NCI-H748 treated with DMSO at 0.1 percent for 48 hours (cell line): ENCODE results near the gene FAM170B.

Source experiments
- DNase-seq: peaks from one replicate; lab custom pipeline; 2025; lab: John Stamatoyannopoulos, UW

Gene FAM170B

GRCh38 chr10:49169776-49170175 lies 36.0 kb upstream of the FAM170B start:
- DNase-seq, result no peak

DNA sequence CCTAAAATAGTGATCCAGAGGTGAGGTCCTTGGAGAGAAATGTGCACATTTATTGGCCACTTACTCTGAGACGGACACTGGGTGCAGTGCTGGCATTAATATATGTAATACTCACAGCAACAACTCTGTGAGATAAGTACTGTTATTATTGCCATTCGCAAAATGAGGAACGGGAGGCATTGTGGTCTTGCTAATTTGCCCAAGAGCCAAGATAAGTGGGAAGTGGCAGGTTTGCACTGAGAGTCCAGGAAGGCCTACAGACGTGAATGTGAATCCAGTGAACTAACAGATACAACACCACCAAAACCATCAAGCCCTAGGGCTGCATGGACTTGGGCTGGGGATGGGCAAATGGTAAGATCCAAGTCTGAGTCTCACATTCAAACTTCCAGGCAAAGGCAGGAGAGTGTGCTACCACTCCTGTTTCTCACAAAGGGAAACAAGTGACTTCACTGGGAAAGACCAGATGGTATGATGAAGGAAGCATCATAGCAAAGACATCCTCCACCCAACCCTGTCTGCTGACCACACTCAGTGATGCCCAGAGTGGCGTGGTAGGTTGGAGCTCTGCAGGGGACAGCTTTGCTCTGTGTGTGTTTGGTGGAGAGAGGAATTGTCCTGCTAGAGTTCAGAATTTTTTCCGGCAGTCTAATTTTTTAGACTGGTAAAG lies 35.1 kb upstream of the FAM170B start:
- DNase-seq, result no peak

- no peak for DNase-seq
Measured at GRCh38 chr10:49168171-49168540, 34.3 kb upstream of the FAM170B start.

GRCh38 chr10:49167425-49168170 lies 33.8 kb upstream of the FAM170B start:
- DNase-seq, result no peak

DNA sequence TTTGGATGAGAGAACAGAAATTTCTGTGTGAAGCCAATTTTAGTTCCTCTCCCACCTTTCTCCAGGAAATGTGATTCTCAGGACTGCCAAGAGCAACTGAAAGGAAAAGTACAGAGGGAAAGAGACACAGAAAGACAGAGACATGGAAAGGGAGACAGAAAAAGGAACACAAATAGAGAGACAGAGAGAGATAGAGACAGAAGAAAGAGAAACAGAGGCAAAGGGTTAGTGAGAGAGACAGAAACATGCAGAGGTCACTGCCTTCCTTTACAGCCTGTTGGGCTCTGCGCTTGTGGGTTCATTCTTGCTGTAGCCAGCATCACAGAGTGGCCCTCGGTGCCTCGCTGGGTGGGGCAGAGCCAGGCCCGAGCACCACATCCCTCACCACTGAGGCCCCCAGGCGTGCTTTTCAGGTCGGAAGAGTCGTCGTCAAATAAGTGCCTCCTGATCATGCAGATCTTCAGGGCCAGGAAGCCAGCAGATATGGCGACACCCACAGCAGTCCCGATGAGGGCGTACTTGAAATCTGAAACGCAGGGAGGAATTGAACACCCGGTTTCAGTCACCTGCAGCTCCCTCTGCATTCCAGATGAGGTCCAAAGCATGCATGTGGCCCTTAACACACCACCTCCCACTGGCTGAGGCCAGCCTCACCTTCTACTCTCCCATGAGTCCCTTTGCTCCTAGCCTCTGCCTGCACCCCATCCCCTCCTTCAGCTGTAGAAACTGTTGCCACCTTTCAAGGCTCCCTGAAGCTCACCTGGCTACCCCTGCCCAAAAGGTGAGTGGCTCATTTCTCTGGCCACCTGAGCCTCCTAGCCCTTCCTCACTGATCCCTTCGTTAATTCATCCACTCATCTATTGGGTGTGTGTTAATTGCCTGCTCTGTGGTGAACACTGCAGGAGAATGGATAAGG lies 32.9 kb upstream of the FAM170B start:
- no peak for DNase-seq

GRCh38 chr10:49165821-49166483 lies 32.1 kb upstream of the FAM170B start:
- no peak for DNase-seq

GRCh38 chr10:49165259-49165658 lies 31.4 kb upstream of the FAM170B start:
- DNase-seq, result no peak

DNA sequence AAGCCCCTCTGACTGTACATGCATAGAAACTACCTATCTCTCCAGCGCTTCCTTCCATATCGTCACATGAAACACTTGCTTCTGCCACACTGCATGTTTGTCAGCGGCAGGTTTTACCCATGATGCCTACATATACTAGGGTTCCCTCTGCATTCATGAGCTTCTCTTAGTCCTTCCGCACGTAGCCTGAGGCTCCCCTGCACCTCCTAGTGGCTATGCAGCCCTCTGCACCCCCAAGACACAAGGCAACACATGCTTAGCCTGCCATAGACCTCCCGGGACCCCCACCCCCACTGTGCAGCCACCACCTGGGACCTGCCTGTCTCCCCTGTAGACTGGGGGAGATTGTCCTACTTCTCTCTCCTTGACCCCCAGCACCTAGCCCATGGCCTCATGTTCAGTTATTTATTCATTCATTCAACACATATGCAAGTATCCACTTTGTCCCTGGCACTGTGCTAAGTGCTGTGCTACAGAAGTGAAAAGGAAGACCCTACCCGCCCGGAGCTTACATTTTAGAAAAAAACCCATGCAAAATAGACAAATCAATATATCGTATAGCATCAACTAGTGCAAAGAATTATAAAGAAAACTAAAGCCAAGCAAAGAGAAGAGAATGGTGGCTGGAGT lies 30.9 kb upstream of the FAM170B start:
- no peak for DNase-seq

GRCh38 chr10:49163741-49164140 lies 29.9 kb upstream of the FAM170B start:
- DNase-seq, result no peak

DNA sequence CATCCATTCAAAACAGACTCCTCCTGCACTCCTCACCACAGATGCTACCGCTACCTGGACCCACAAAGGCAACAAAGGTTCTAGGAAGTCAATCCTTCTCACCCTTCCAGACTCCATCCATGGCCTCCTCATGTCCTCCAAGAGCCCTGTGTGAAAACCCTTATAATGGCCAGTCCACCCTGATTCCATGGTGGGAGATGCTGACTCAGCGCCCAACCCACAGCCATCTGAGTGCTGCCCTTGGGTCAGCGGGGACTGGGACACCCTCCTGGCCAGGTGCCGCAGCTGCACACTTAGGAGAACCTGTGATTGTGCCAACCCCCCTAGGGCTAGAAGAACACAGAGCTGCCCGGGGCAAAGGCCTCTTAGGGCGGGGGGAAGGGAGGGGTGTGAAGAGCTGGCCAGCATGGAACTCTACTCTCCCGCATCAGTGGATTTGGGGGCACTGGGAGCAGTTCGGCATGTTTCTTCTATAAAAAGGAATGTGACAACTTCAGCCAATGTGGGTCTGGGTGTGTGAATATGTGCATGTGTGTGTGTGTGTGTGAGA lies 29.0 kb upstream of the FAM170B start:
- no peak for DNase-seq

DNA sequence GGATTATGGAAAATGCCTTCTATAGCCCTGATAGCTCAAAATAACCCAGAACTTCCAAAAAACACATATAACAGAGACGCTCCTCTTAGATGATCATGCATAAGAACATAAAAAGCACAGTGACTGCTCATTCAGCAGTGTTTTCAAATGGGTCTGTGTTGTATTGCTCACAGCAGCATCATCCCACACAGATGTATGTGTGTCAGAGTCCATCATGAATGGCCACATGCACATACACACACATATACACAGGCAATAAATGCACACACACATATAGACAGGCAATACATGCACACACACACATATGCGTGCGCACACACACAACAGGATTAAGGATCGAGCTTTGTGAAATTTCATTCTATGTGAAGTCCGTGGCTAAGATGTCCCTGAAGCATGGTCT lies 28.2 kb upstream of the FAM170B start:
- no peak for DNase-seq

GRCh38 chr10:49161411-49161997 lies 27.7 kb upstream of the FAM170B start:
- peak; percentile 0 for DNase-seq

DNA sequence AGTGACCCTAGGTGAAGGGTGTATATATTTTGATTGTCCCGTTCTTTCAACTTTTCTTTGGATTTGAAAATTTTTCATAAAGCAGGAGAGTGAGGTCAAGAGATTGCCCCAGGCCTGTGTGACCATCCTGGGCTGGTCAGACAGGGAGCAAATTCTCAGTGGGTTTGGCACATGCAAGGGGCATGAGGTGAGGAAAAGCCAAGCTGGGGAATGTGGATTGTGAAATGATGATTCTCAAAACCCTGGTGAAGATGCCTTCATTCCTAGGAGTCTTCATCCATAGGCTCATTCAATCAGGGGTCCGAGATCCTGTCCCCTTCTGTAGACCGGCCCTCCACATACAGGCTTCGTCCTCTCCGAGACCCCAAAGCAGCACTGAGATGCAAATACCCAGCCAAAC lies 27.0 kb upstream of the FAM170B start:
- no peak for DNase-seq

- DNase-seq, result no peak
Measured at GRCh38 chr10:49160110-49160509, 26.3 kb upstream of the FAM170B start.

- no peak for DNase-seq
Measured at GRCh38 chr10:49158915-49159314, 25.1 kb upstream of the FAM170B start.

DNA sequence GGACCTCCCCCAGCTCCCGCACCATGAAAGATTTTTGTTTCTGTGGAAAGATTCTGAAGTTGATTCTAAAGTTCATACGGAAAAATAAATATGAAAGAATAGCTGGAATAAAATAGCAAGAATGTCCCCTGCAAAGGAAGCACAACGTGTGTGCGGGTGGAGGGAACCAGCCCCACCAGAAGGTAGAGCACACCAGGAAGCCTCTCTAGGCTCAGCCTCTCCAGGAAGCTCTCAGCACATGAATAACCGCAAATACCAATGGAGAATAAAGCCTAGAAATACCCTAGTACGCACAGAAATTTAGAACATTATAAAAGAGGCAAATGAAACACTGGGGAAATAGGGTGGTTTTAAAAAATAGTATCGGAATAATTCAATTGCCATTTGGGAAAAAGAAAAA lies 24.6 kb upstream of the FAM170B start:
- DNase-seq, result no peak

DNA sequence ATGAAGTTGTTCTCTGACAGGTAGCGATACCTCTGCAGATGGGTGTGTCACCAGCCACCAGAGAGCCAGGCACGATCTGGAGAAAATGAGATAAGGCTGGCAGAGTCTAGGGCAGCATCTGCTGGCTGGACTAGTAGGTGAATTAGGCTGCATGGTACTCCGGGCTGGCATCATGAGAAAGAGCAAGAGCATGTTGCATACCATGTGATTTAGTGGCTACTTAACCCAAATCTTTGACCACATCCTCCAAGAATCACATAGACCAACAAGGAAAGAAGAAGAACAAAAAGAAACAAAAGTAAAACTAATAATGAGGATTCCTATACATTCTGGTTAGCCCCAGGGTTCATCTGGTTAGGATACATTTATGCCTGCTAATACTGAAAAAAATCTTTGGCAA lies 23.4 kb upstream of the FAM170B start:
- no peak for DNase-seq

- DNase-seq, result no peak
Measured at GRCh38 chr10:49154641-49155040, 20.8 kb upstream of the FAM170B start.

- DNase-seq, result no peak
Measured at GRCh38 chr10:49153971-49154370, 20.1 kb upstream of the FAM170B start.

DNA sequence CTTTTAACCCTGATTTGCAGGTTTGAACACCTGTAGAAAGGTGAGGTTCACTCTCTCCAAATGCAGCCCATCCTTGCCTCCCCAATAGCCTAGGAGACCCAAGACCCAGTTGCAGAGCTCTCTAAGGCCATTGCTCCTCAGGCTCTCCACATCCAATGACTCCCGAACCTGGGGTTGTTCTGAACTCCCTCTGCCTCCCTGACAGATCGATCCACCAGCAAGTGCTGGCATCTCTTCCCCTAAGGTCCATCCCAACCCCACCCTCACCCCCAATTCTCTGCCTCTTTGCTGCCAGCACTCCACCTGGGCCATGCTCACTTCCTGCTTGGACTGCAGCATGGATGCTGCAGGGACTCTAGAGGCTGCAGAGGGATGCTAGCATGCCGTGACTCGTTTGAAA lies 19.3 kb upstream of the FAM170B start:
- no peak for DNase-seq

GRCh38 chr10:49152663-49153062 lies 18.8 kb upstream of the FAM170B start:
- no peak for DNase-seq
